ENCODE data around the gene UCN2. TPM values are rescaled to one million over a fixed set of nuclear protein-coding genes. Genes with fewer than 3 reads are reported as not detected.

UCN2 gene
- total and polyA plus RNA-seq, 9 of the 15 experiments (the other 6 are each of a cell fraction or from before 2014, with no cell fraction given) = 0.08 to 0.11 TPM; not detected in 7

GRCh38 chr3:48528048-48528447, 35.5 kb downstream of the UCN2 start:
- no peak overlapping the region for H3K4me3 ChIP-seq
- no peaks in the 10 kb centered on the region for H3K79me2 ChIP-seq (ENCODE audit: control insufficient read depth, insufficient read depth, low read length)
- no peaks in the 10 kb centered on the region for H3K9me3 ChIP-seq (replicated peaks; ENCODE audit: control insufficient read depth, insufficient read depth, low read depth, low read length)
- no peak overlapping the region for H3K9ac ChIP-seq (ENCODE audit: insufficient read depth in 1 of 2, low read depth in 2 of 2, low read length in 2 of 2)
- intact Hi-C loops (cut with micrococcal nuclease) = no loop called here
- no peak overlapping the region for H3K4me2 ChIP-seq (ENCODE audit: insufficient read depth, low read length)
- no peaks in the 10 kb centered on the region for H4K20me1 ChIP-seq (replicated peaks; ENCODE audit: control insufficient read depth, insufficient read depth, low read length)
- H3K36me3 ChIP-seq (ENCODE audit: control insufficient read depth, insufficient read depth, low read length) = peaks cover 46% of the 10 kb centered on the region
- DNase-seq (ENCODE audit: extremely low read depth in 1 of 4, low spot score in 3 of 4) (no peak), ATAC-seq (no peak), FAIRE-seq (no peak)
- ChIA-PET POLR2A (no interaction called here), CTCF (ENCODE audit: low intra/inter-chr PET ratio) (no interaction called here)
- no peak overlapping the region for H3K27ac ChIP-seq (ENCODE audit: extremely low read depth, low read depth, low read length)
- WGBS (ENCODE audit: insufficient coverage, low coverage, missing lambda C conversion rate) = 96% methylated on average over 5 of the region's 9 CpGs
- peaks cover 3% of the 10 kb centered on the region for H3K9me1 ChIP-seq (ENCODE audit: control insufficient read depth, insufficient read depth, low read length)
- no peak for TF ChIP-seq FOXA3 (CRISPR knock-in tag; conservative IDR thresholded peaks at IDR 0.05 in 1 of 2, IDR thresholded peaks at IDR 0.05 in 1 of 2)
- TF ChIP-seq EWSR1 (IDR thresholded peaks at IDR 0.05; ENCODE audit: borderline replicate concordance, low read depth, partially characterized antibody) = no peak
- H2AFZ ChIP-seq (ENCODE audit: low read depth, low read length) = no peak overlapping the region
- no peaks in the 10 kb centered on the region for H3K4me1 ChIP-seq (replicated peaks in 1 of 2; ENCODE audit: control insufficient read depth in 2 of 2, insufficient read depth in 2 of 2, low read length in 2 of 2)
- no peaks in the 10 kb centered on the region for H3K27me3 ChIP-seq (ENCODE audit: control insufficient read depth in 2 of 2, insufficient read depth in 2 of 2, low read length in 2 of 2)
- BruUV-seq (replicated peaks) = no TSS peak
- in situ Hi-C loops (cut with MboI) = no loop called here

GRCh38 chr3:48524970-48525369, 38.6 kb downstream of the UCN2 start:
- H4K20me1 ChIP-seq (replicated peaks; ENCODE audit: control insufficient read depth, insufficient read depth, low read length) = no peaks in the 10 kb centered on the region
- no peaks in the 10 kb centered on the region for H3K27me3 ChIP-seq (ENCODE audit: control insufficient read depth in 2 of 2, insufficient read depth in 2 of 2, low read length in 2 of 2)
- no peak for TF ChIP-seq ZKSCAN3 (CRISPR knock-in tag; IDR thresholded peaks at IDR 0.05)
- no peak for TF ChIP-seq TRIM28 (IDR thresholded peaks at IDR 0.05)
- TF ChIP-seq HNRNPUL1 (IDR thresholded peaks at IDR 0.05; ENCODE audit: low read length) = no peak
- no peak for TF ChIP-seq SMAD3 (CRISPR knock-in tag; conservative IDR thresholded peaks at IDR 0.05)
- TF ChIP-seq POLR2G (IDR thresholded peaks at IDR 0.05; ENCODE audit: low read depth, low read length) = 0 out of 2 replicates have a peak, but pooled peaks have one; percentile 38
- H2AFZ ChIP-seq (ENCODE audit: low read depth, low read length) = no peak overlapping the region
- H3K9ac ChIP-seq (ENCODE audit: insufficient read depth in 1 of 2, low read depth in 2 of 2, low read length in 2 of 2) = no peak overlapping the region
- H3K9me1 ChIP-seq (ENCODE audit: control insufficient read depth, insufficient read depth, low read length) = peaks cover 3% of the 10 kb centered on the region
- no peak overlapping the region for H3K4me2 ChIP-seq (ENCODE audit: insufficient read depth, low read length)
- 75% methylated on average over 2 of the region's 9 CpGs for WGBS (ENCODE audit: insufficient coverage, low coverage, missing lambda C conversion rate)
- intact Hi-C loops (cut with micrococcal nuclease) = no loop called here
- ATAC-seq (no peak), FAIRE-seq (no peak), DNase-seq (ENCODE audit: extremely low read depth in 1 of 4, low spot score in 3 of 4) (no peak)
- ChIA-PET CTCF (ENCODE audit: low intra/inter-chr PET ratio) (no interaction called here), POLR2A (interaction anchor here (0.9 to 1.1 kb wide), 2 partner anchors 8 to 20 kb away, joined by 3 to 4 read pairs; no protein-coding TSS in a partner anchor)
- H3K36me3 ChIP-seq (ENCODE audit: control insufficient read depth, insufficient read depth, low read length) = peaks cover 32% of the 10 kb centered on the region
- in situ Hi-C loops (cut with MboI) = no loop called here
- BruUV-seq (replicated peaks) = no TSS peak
- no peaks in the 10 kb centered on the region for H3K4me1 ChIP-seq (replicated peaks in 1 of 2; ENCODE audit: control insufficient read depth in 2 of 2, insufficient read depth in 2 of 2, low read length in 2 of 2)
- H3K79me2 ChIP-seq (ENCODE audit: control insufficient read depth, insufficient read depth, low read length) = no peaks in the 10 kb centered on the region
- no peak overlapping the region for H3K4me3 ChIP-seq
- H3K27ac ChIP-seq (ENCODE audit: extremely low read depth, low read depth, low read length) = no peak overlapping the region
- no peaks in the 10 kb centered on the region for H3K9me3 ChIP-seq (replicated peaks; ENCODE audit: control insufficient read depth, insufficient read depth, low read depth, low read length)

Data from K562 (cell line).